ENCODE data around the gene CPNE2. TPM values are rescaled to one million over a fixed set of nuclear protein-coding genes. Genes with fewer than 3 reads are reported as not detected.
"Not testable (repeated sequence)": the region's sequence is repeated elsewhere in the genome, so short reads cannot be mapped to it uniquely, and the experiment has no call there.

CPNE2 gene
- polyA plus RNA-seq, 1 donor from 2014 or later, result 2.0 TPM

GRCh38 chr16:57099965-57100364 is 7.6 kb downstream of the CPNE2 start:
- H3K9me3 Mint-ChIP-seq, H3K27ac Mint-ChIP-seq, H3K4me1 Mint-ChIP-seq, H3K27me3 Mint-ChIP-seq, H3K4me3 Mint-ChIP-seq, H3K36me3 Mint-ChIP-seq: not testable (repeated sequence)

- Mint-ChIP-seq H3K27ac (no peak overlapping the region), H3K27me3 (no peaks in the 10 kb centered on the region), H3K4me1 (peaks cover 0 to 2% (median 1%) of the 10 kb centered on the region in 3 donors), H3K36me3 (peaks cover 4% of the 10 kb centered on the region), H3K9me3 (no peaks in the 10 kb centered on the region), H3K4me3 (no peak overlapping the region)
Observed at GRCh38 chr16:57100445-57100844, 8.1 kb downstream of the CPNE2 start.

GRCh38 chr16:57102888-57103851 is 10.8 kb downstream of the CPNE2 start:
- no peaks in the 10 kb centered on the region for H3K27me3 Mint-ChIP-seq
- H3K9me3 Mint-ChIP-seq, result no peaks in the 10 kb centered on the region
- no peak overlapping the region for H3K4me3 Mint-ChIP-seq
- H3K4me1 Mint-ChIP-seq, result peaks cover 0 to 2% (median 1%) of the 10 kb centered on the region in 3 donors
- no peak overlapping the region for H3K27ac Mint-ChIP-seq
- H3K36me3 Mint-ChIP-seq, result peaks cover 3% of the 10 kb centered on the region

- Mint-ChIP-seq H3K9me3 (no peaks in the 10 kb centered on the region), H3K27ac (peak overlapping the region in 1 of 3 donors; percentile 46), H3K27me3 (no peaks in the 10 kb centered on the region), H3K4me1 (peaks cover 0 to 1% (median 0%) of the 10 kb centered on the region in 3 donors), H3K4me3 (no peak overlapping the region), H3K36me3 (peaks cover 3% of the 10 kb centered on the region)
Observed at GRCh38 chr16:57104706-57105105, 12.3 kb downstream of the CPNE2 start.

GRCh38 chr16:57105184-57105583 is 12.8 kb downstream of the CPNE2 start:
- H3K4me1 Mint-ChIP-seq, result peaks cover 0 to 1% (median 0%) of the 10 kb centered on the region in 3 donors
- no peaks in the 10 kb centered on the region for H3K27me3 Mint-ChIP-seq
- H3K27ac Mint-ChIP-seq, result peak overlapping the region in 1 of 3 donors; percentile 46
- peaks cover under 1% of the 10 kb centered on the region for H3K36me3 Mint-ChIP-seq
- H3K9me3 Mint-ChIP-seq, result no peaks in the 10 kb centered on the region
- H3K4me3 Mint-ChIP-seq, result no peak overlapping the region

- Mint-ChIP-seq H3K9me3 (no peaks in the 10 kb centered on the region), H3K27ac (no peak overlapping the region), H3K27me3 (no peaks in the 10 kb centered on the region), H3K4me1 (peaks cover 0 to 1% (median 0%) of the 10 kb centered on the region in 3 donors), H3K36me3 (no peaks in the 10 kb centered on the region), H3K4me3 (no peak overlapping the region)
Observed at GRCh38 chr16:57106767-57107166, 14.4 kb downstream of the CPNE2 start.

- peaks cover 0 to 1% (median 0%) of the 10 kb centered on the region in 3 donors for H3K4me1 Mint-ChIP-seq
- H3K27ac Mint-ChIP-seq, result no peak overlapping the region
- H3K9me3 Mint-ChIP-seq, result no peaks in the 10 kb centered on the region
- no peak overlapping the region for H3K4me3 Mint-ChIP-seq
- H3K36me3 Mint-ChIP-seq, result no peaks in the 10 kb centered on the region
- no peaks in the 10 kb centered on the region for H3K27me3 Mint-ChIP-seq
Observed at GRCh38 chr16:57107321-57107922, 15.0 kb downstream of the CPNE2 start.

GRCh38 chr16:57108432-57108831 is 16.0 kb downstream of the CPNE2 start:
- H3K27me3 Mint-ChIP-seq, result no peaks in the 10 kb centered on the region
- no peaks in the 10 kb centered on the region for H3K36me3 Mint-ChIP-seq
- H3K4me3 Mint-ChIP-seq, result no peak overlapping the region
- no peaks in the 10 kb centered on the region for H3K9me3 Mint-ChIP-seq
- H3K4me1 Mint-ChIP-seq, result peaks cover 0 to 1% (median 0%) of the 10 kb centered on the region in 3 donors
- H3K27ac Mint-ChIP-seq, result no peak overlapping the region

- H3K27ac Mint-ChIP-seq, result not testable (repeated sequence)
Observed at GRCh38 chr16:57109259-57110105, 17.1 kb downstream of the CPNE2 start.

GRCh38 chr16:57110937-57111336 is 18.6 kb downstream of the CPNE2 start:
- H3K27ac Mint-ChIP-seq, result no peak overlapping the region
- H3K9me3 Mint-ChIP-seq, result no peaks in the 10 kb centered on the region
- no peaks in the 10 kb centered on the region for H3K27me3 Mint-ChIP-seq
- H3K36me3 Mint-ChIP-seq, result no peaks in the 10 kb centered on the region
- H3K4me1 Mint-ChIP-seq, result no peaks in the 10 kb centered on the region
- no peak overlapping the region for H3K4me3 Mint-ChIP-seq

More at GRCh38 chr16:57109259-57110105, 17.1 kb downstream of the CPNE2 start:
- H3K4me1 Mint-ChIP-seq, H3K36me3 Mint-ChIP-seq, H3K9me3 Mint-ChIP-seq, H3K27me3 Mint-ChIP-seq, H3K4me3 Mint-ChIP-seq: not testable (repeated sequence)

- Mint-ChIP-seq H3K4me1 (no peaks in the 10 kb centered on the region), H3K9me3 (no peaks in the 10 kb centered on the region), H3K4me3 (no peak overlapping the region), H3K27ac (no peak overlapping the region), H3K36me3 (no peaks in the 10 kb centered on the region), H3K27me3 (no peaks in the 10 kb centered on the region)
Observed at GRCh38 chr16:57111420-57111819, 19.0 kb downstream of the CPNE2 start.

GRCh38 chr16:57112403-57113041 is 20.1 kb downstream of the CPNE2 start:
- H3K9me3 Mint-ChIP-seq, result no peaks in the 10 kb centered on the region
- H3K4me1 Mint-ChIP-seq, result no peaks in the 10 kb centered on the region
- no peaks in the 10 kb centered on the region for H3K27me3 Mint-ChIP-seq
- H3K27ac Mint-ChIP-seq, result no peak overlapping the region
- H3K36me3 Mint-ChIP-seq, result no peaks in the 10 kb centered on the region
- no peak overlapping the region for H3K4me3 Mint-ChIP-seq

- Mint-ChIP-seq H3K4me3 (no peak overlapping the region), H3K36me3 (no peaks in the 10 kb centered on the region), H3K4me1 (no peaks in the 10 kb centered on the region), H3K27me3 (no peaks in the 10 kb centered on the region), H3K9me3 (no peaks in the 10 kb centered on the region), H3K27ac (no peak overlapping the region)
Observed at GRCh38 chr16:57113042-57113453, 20.7 kb downstream of the CPNE2 start.

- Mint-ChIP-seq H3K4me3 (no peak overlapping the region), H3K9me3 (no peaks in the 10 kb centered on the region), H3K27me3 (no peaks in the 10 kb centered on the region), H3K36me3 (no peaks in the 10 kb centered on the region), H3K4me1 (no peaks in the 10 kb centered on the region), H3K27ac (no peak overlapping the region)
Observed at GRCh38 chr16:57113664-57114063, 21.3 kb downstream of the CPNE2 start.

GRCh38 chr16:57115168-57115513 is 22.8 kb downstream of the CPNE2 start:
- H3K27me3 Mint-ChIP-seq, result no peaks in the 10 kb centered on the region
- no peak overlapping the region for H3K27ac Mint-ChIP-seq
- H3K36me3 Mint-ChIP-seq, result no peaks in the 10 kb centered on the region
- peaks cover 0 to 4% (median 0%) of the 10 kb centered on the region in 3 donors for H3K4me1 Mint-ChIP-seq
- H3K4me3 Mint-ChIP-seq, result no peak overlapping the region
- no peaks in the 10 kb centered on the region for H3K9me3 Mint-ChIP-seq
